Endothelial cell of coronary artery (primary cell): Measurements from ENCODE around the gene IFI6. TPM values are rescaled to one million over a fixed set of nuclear protein-coding genes. Genes with fewer than 3 reads are reported as not detected.

Experiments used
- total RNA-seq: library from RNA; depleted of rRNA; stranded (reverse); fragments of >200 nt; gene quantifications from 2 replicates; pipeline ENCODE4 v1.2.3, GENCODE V29; 2014

Gene IFI6, protein sequence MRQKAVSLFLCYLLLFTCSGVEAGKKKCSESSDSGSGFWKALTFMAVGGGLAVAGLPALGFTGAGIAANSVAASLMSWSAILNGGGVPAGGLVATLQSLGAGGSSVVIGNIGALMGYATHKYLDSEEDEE
- 31.2 and 34.2 TPM in 2 replicates for total RNA-seq

GRCh38 chr1:27671964-27672749 lies at the start of gene IFI6:
IFI6 (minus strand) TSS chr1:27672192; CDS start chr1:27669314, 2,878 bp downstream.

DNA sequence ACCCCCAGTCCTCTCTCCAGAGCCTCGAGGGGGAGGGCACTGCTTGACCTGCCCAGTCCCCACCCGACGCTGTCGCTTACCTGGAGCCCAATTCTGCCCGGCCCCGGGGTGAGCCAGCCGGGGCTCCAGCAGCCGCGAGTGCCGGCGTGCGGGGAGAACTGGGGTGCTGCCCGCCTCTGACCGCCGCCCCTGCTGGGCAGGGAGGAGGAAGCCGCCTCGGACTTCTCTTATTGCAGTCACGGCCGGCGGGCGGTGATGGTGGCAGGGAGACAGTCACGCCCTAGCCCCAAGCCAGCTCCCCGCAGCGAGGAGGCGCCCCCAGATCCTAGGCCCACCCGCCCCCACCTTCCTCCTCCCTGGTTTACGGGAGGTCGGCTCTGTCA lies 37.0 kb downstream of the IFI6 start, which contains the start of gene FGR:
Gene FGR, minus strand, starts transcription at position 201 of the 383 bp plus-strand sequence. CDS start 11,269 bp downstream, outside the sequence.

Other genes with a start within 250 kb of the IFI6 start
- gene WASF2, start 182.0 kb downstream of the IFI6 start, total RNA-seq: 24.7 and 36.5 TPM in 2 replicates
- gene AHDC1, start 68.0 kb downstream of the IFI6 start, total RNA-seq: 4.6 and 7.3 TPM in 2 replicates
- gene FGR, start 37.0 kb downstream of the IFI6 start, total RNA-seq: under 0.01 and 0.19 TPM in 2 replicates
- 7.9 and 10.1 TPM in 2 replicates for gene FAM76A, start 53.8 kb upstream of the IFI6 start, total RNA-seq
- gene STX12, start 101.0 kb upstream of the IFI6 start, total RNA-seq: 86.5 and 121 TPM in 2 replicates
- 41.4 and 44.9 TPM in 2 replicates for gene PPP1R8, start 158.6 kb upstream of the IFI6 start, total RNA-seq
- 3.1 and 3.4 TPM in 2 replicates for gene THEMIS2, start 200.4 kb upstream of the IFI6 start, total RNA-seq
- gene RPA2, start 242.4 kb upstream of the IFI6 start, total RNA-seq: 26.1 and 33.0 TPM in 2 replicates